H1 (cell line): ENCODE data around the gene CC2D1A. TPM values are rescaled to one million over a fixed set of nuclear protein-coding genes. Genes with fewer than 3 reads are reported as not detected.

ENCODE experiments used
- CTCF ChIA-PET: fragments of 300-600 bp; sonication (Branson Sonifier 250); formaldehyde crosslinking; loops from one replicate; lab custom pipeline; 2021; ENCODE audit not compliant: partially characterized antibody; lab: Charles Lee
- POLR2A ChIA-PET: fragments of 300-600 bp; sonication (Branson Sonifier 250); formaldehyde crosslinking; loops from one replicate; lab custom pipeline; 2021; ENCODE audit warnings: inconsistent platforms; ENCODE audit not compliant: partially characterized antibody; lab: Charles Lee
- DNase-seq, 2 experiments: peaks; one replicate each; pipeline versions ENCODE4 v3.0.0 to v3.0.0-alpha.2; 2010 to 2022; ENCODE audit warnings: low spot score in 2 of 2, low read depth in 1 of 2, mixed read lengths in 1 of 2
- FAIRE-seq: peaks from 2 replicates; lab custom pipeline; 2011; peaks lifted over from hg19 to GRCh38; lab: Jason Lieb, UNC
- H2AFZ ChIP-seq: 2 replicates; pipeline ENCODE4 v1.8.1; 2012; ENCODE audit warnings: low read length, inconsistent platforms
- H2AK5ac ChIP-seq: 2 replicates; pipeline ENCODE4 v1.6.1; 2013; ENCODE audit warnings: low read depth, low read length
- H2BK120ac ChIP-seq: replicated peaks from 2 replicates; pipeline ENCODE3; 2013; ENCODE audit warnings: low read depth, low read length, inconsistent platforms
- H2BK12ac ChIP-seq: 2 replicates; pipeline ENCODE4 v1.6.1; 2013; ENCODE audit warnings: low read depth, low read length
- H2BK15ac ChIP-seq: 2 replicates; pipeline ENCODE4 v1.6.1; 2013; ENCODE audit warnings: low read length
- H2BK20ac ChIP-seq: 2 replicates; pipeline ENCODE4 v1.6.1; 2013; ENCODE audit warnings: low read length
- H2BK5ac ChIP-seq: 2 replicates; pipeline ENCODE4 v1.6.1; 2013; ENCODE audit warnings: low read depth, low read length
- H3K14ac ChIP-seq: 2 replicates; pipeline ENCODE4 v1.6.1; 2013; ENCODE audit warnings: inconsistent platforms; ENCODE audit not compliant: insufficient read length
- H3K18ac ChIP-seq: 2 replicates; pipeline ENCODE4 v1.6.1; 2013; ENCODE audit warnings: low read length; ENCODE audit errors: extremely low read depth
- H3K23ac ChIP-seq: 2 replicates; pipeline ENCODE4 v1.6.1; 2013; ENCODE audit warnings: inconsistent platforms; ENCODE audit not compliant: insufficient read length
- H3K23me2 ChIP-seq: 2 replicates; pipeline ENCODE4 v1.6.1; 2013; ENCODE audit warnings: low read depth, low read length
- H3K27ac ChIP-seq: 2 replicates; pipeline ENCODE4 v1.6.1; 2011; ENCODE audit warnings: low read depth, low read length, inconsistent platforms
- H3K27me3 ChIP-seq, 4 experiments: replicated peaks in 1 of 4; 1 replicate in 1 of 4; 2 replicates in 3 of 4; pipeline versions ENCODE4 v1.6.1 to v1.8.1; 2011 to 2013; ENCODE audit warnings: low read length in 3 of 4, mild to moderate bottlenecking in 3 of 4, inconsistent platforms in 2 of 4, mixed read lengths in 2 of 4, moderate library complexity in 1 of 4; ENCODE audit not compliant: control insufficient read depth in 3 of 4, insufficient read depth in 3 of 4; ENCODE audit errors: extremely low read depth in 1 of 4
- H3K36me3 ChIP-seq, 4 experiments: 2 replicates each; pipeline versions ENCODE4 v1.6.1 to v1.8.1; 2011 to 2013; ENCODE audit warnings: mild to moderate bottlenecking in 4 of 4, low read length in 3 of 4, moderate library complexity in 2 of 4, control low read depth in 1 of 4, inconsistent platforms in 1 of 4; ENCODE audit not compliant: insufficient read depth in 4 of 4, control insufficient read depth in 2 of 4
- H3K4ac ChIP-seq: replicated peaks from 2 replicates; pipeline ENCODE3; 2013; ENCODE audit warnings: low read length, low read depth, mixed read lengths, inconsistent platforms; ENCODE audit not compliant: insufficient read length
- H3K4me1 ChIP-seq, 4 experiments: replicated peaks in 1 of 4; 1 replicate in 1 of 4; 2 replicates in 3 of 4; pipeline versions ENCODE4 v1.6.1 to v1.8.1; 2011 to 2013; ENCODE audit warnings: low read length in 3 of 4, inconsistent platforms in 2 of 4, mixed read lengths in 1 of 4; ENCODE audit not compliant: insufficient read depth in 4 of 4, control insufficient read depth in 3 of 4
- H3K4me2 ChIP-seq, 2 experiments: 2 replicates each; pipeline versions ENCODE4 v1.6.1 to v1.8.1; 2011 to 2013; ENCODE audit warnings: low read depth in 2 of 2, low read length in 2 of 2, control low read depth in 1 of 2, inconsistent platforms in 1 of 2, mild to moderate bottlenecking in 1 of 2; ENCODE audit not compliant: insufficient read depth in 1 of 2
- H3K4me3 ChIP-seq, 4 experiments: fragments of 200-600, 300-600 bp in 1 of 4; sonication (generic), shearing (Covaris generic), sonication (Bioruptor Twin) in 1 of 4; 2 replicates each; pipeline versions ENCODE4 v1.5.1 to v1.8.1; 2011 to 2016; ENCODE audit warnings: low read length in 4 of 4, low read depth in 3 of 4, control low read depth in 2 of 4, inconsistent platforms in 2 of 4, mild to moderate bottlenecking in 2 of 4, mixed read lengths in 1 of 4, moderate library complexity in 1 of 4; ENCODE audit not compliant: insufficient read depth in 2 of 4; ENCODE audit errors: extremely low read depth in 1 of 4
- H3K56ac ChIP-seq: replicated peaks from 2 replicates; pipeline ENCODE3; 2013; ENCODE audit warnings: low read depth, mild to moderate bottlenecking, mixed read lengths, low read length, inconsistent platforms; ENCODE audit not compliant: insufficient read length
- H3K79me1 ChIP-seq: 2 replicates; pipeline ENCODE4 v1.6.1; 2013; ENCODE audit warnings: low read depth, low read length, control low read depth
- H3K79me2 ChIP-seq, 2 experiments: 2 replicates each; pipeline versions ENCODE4 v1.6.1 to v1.8.1; 2012 to 2013; ENCODE audit warnings: low read length in 2 of 2, mild to moderate bottlenecking in 2 of 2, inconsistent platforms in 1 of 2; ENCODE audit not compliant: insufficient read depth in 2 of 2, control insufficient read depth in 1 of 2
- H3K9ac ChIP-seq, 4 experiments: replicated peaks in 1 of 4; 1 replicate in 1 of 4; 2 replicates in 3 of 4; pipeline versions ENCODE4 v1.6.1 to v1.8.1; 2011 to 2013; ENCODE audit warnings: low read depth in 3 of 4, low read length in 3 of 4, control low read depth in 2 of 4, mild to moderate bottlenecking in 2 of 4, moderate library complexity in 2 of 4, inconsistent platforms in 1 of 4; ENCODE audit errors: extremely low read depth in 1 of 4
- H3K9me3 ChIP-seq, 2 experiments: 2 replicates each; pipeline versions ENCODE4 v1.6.1 to v1.8.1; 2012 to 2013; ENCODE audit warnings: mild to moderate bottlenecking in 2 of 2, moderate library complexity in 2 of 2, control low read depth in 1 of 2, inconsistent platforms in 1 of 2, low read depth in 1 of 2, low read length in 1 of 2, mixed read lengths in 1 of 2; ENCODE audit not compliant: insufficient read depth in 2 of 2
- H4K20me1 ChIP-seq, 2 experiments: replicated peaks in 1 of 2; 2 replicates each; pipeline versions ENCODE3 to v1.8.1; 2011 to 2013; ENCODE audit warnings: inconsistent platforms in 2 of 2, low read length in 2 of 2, mild to moderate bottlenecking in 1 of 2; ENCODE audit not compliant: insufficient read depth in 2 of 2, control insufficient read depth in 1 of 2
- H4K5ac ChIP-seq: 2 replicates; pipeline ENCODE4 v1.6.1; 2013; ENCODE audit warnings: low read length, low read depth, mixed read lengths, inconsistent platforms; ENCODE audit not compliant: insufficient read length
- H4K8ac ChIP-seq: 2 replicates; pipeline ENCODE4 v1.8.0; 2013; ENCODE audit warnings: mild to moderate bottlenecking, moderate library complexity, low read length, inconsistent platforms; ENCODE audit not compliant: insufficient read depth; ENCODE audit errors: extremely low read depth
- H4K91ac ChIP-seq: replicated peaks from 2 replicates; pipeline ENCODE3; 2013; ENCODE audit warnings: low read length, mixed read lengths, inconsistent platforms; ENCODE audit not compliant: insufficient read length
- KDM1A ChIP-seq: fragments of 200-600, 300-600 bp; sonication (generic); IDR thresholded peaks from 2 replicates; pipeline ENCODE4 v1.7.1; 2016; ENCODE audit warnings: mild to moderate bottlenecking, low read length, borderline replicate concordance
- NANOG ChIP-seq: IDR thresholded peaks from 2 replicates; pipeline ENCODE4 v1.6.1; 2011; ENCODE audit warnings: low read length, low read depth, mild to moderate bottlenecking, inconsistent platforms; ENCODE audit not compliant: insufficient read depth, poor library complexity, severe bottlenecking
- POLR2AphosphoS5 ChIP-seq: IDR thresholded peaks from 2 replicates; pipeline ENCODE4 v1.6.1; 2011; ENCODE audit warnings: low read depth, low read length
- TAF1 ChIP-seq: IDR thresholded peaks from 2 replicates; pipeline ENCODE4 v1.6.1; 2011; ENCODE audit warnings: mild to moderate bottlenecking, low read depth, low read length
- WGBS, 2 experiments: shearing (Covaris generic) in 1 of 2; methylation state at CpG; one replicate each; pipeline versions ENCODE4 v1.1.6 to v1.1.7; 2013 to 2015; ENCODE audit warnings: low lambda C conversion rate in 2 of 2, mixed read lengths in 2 of 2, inconsistent platforms in 1 of 2, low coverage in 1 of 2, missing lambda C conversion rate in 1 of 2; ENCODE audit not compliant: insufficient replicate concordance in 2 of 2, insufficient coverage in 1 of 2, insufficient read length in 1 of 2; ENCODE audit errors: extremely low coverage in 1 of 2, missing lambda C conversion rate in 1 of 2; 5-methylcytosine and 5-hydroxymethylcytosine counted together
- polyA plus RNA-seq, 7 experiments: library from polyadenylated mRNA; depleted of rRNA in 3 of 7; stranded (reverse) in 5 of 7; unstranded in 2 of 7; fragments of >200 nt in 5 of 7; fragments of 200-250 nt in 2 of 7; gene quantifications; 1 replicate in 5 of 7; 2 replicates in 1 of 7; 4 replicates in 1 of 7; pipeline versions ENCODE4 v1.2.1 to v1.2.3, GENCODE V29; 2011 to 2013; ENCODE audit warnings: missing spikeins in 2 of 7, mixed read lengths in 2 of 7
- total RNA-seq: library from RNA; stranded (reverse); fragmentation: NEBNext Ultra II Directional; extraction: Animal tissue kit (Norgen Biotek cat#: 25700); gene quantifications from 2 replicates; pipeline ENCODE4 v1.2.1, GENCODE V29; 2021

CC2D1A gene
- total and polyA plus RNA-seq, 2 of the 8 experiments (the other 6 are each of a cell fraction or from before 2014, with no cell fraction given) = 12.5 to 33.0 TPM

GRCh38 chr19:13920524-13920923, 14.5 kb downstream of the CC2D1A start:
- 92% methylated on average over 10 of the region's 11 CpGs; no CpG with 5 or more reads in 1 of the 2 experiments for WGBS, 2 experiments
- DNase-seq = no peak
- H3K4me2 ChIP-seq = no peak overlapping the region
- H2BK120ac ChIP-seq = no peak overlapping the region
- H3K23ac ChIP-seq = no peak overlapping the region
- H4K91ac ChIP-seq = no peak overlapping the region
- peaks cover 9 to 10% of the 10 kb centered on the region in 2 experiments for H3K9me3 ChIP-seq
- no peak overlapping the region for H2AFZ ChIP-seq
- no peak overlapping the region for H4K8ac ChIP-seq
- H3K79me1 ChIP-seq = no peaks in the 10 kb centered on the region
- POLR2A ChIA-PET = interaction anchor here (0.7 to 2.4 kb wide), 8 partner anchors 9 to 42 kb away, joined by 3 to 21 read pairs (median 6); partner anchors contain the start of genes DCAF15 and PODNL1
- no peaks in the 10 kb centered on the region for H3K23me2 ChIP-seq
- no peak overlapping the region for H4K5ac ChIP-seq
- no peak overlapping the region for H2BK20ac ChIP-seq
- no peak overlapping the region for H2BK12ac ChIP-seq
- no peak for TF ChIP-seq TAF1
- no peak for TF ChIP-seq KDM1A
- no peak for TF ChIP-seq POLR2AphosphoS5
- TF ChIP-seq NANOG = no peak
- no peak overlapping the region for H2AK5ac ChIP-seq
- no peaks in the 10 kb centered on the region for H3K79me2 ChIP-seq
- H3K4me1 ChIP-seq = no peaks in the 10 kb centered on the region
- H3K27me3 ChIP-seq = no peaks in the 10 kb centered on the region
- peaks cover 0 to 3% of the 10 kb centered on the region in 2 experiments for H4K20me1 ChIP-seq
- no peak overlapping the region for H3K4me3 ChIP-seq
- no peak overlapping the region for H3K4ac ChIP-seq
- no peak overlapping the region for H2BK15ac ChIP-seq
- no peak overlapping the region for H3K56ac ChIP-seq
- H3K9ac ChIP-seq = no peak overlapping the region
- no peak overlapping the region for H3K14ac ChIP-seq
- CTCF ChIA-PET = interaction anchor here (0.6 to 1.3 kb wide), 5 partner anchors 14 to 123 kb away, joined by 3 read pairs; partner anchors contain the start of gene BRME1
- H2BK5ac ChIP-seq = no peak overlapping the region
- H3K27ac ChIP-seq = no peak overlapping the region
- no peak for FAIRE-seq
- H3K18ac ChIP-seq = no peak overlapping the region
- H3K36me3 ChIP-seq = peaks cover 7 to 45% (median 36%) of the 10 kb centered on the region in 4 experiments
